ENCODE data around the gene NOD1. TPM values are rescaled to one million over a fixed set of nuclear protein-coding genes. Genes with fewer than 3 reads are reported as not detected.
"Not testable (repeated sequence)": the region's sequence is repeated elsewhere in the genome, so short reads cannot be mapped to it uniquely, and the experiment has no call there.

Gene NOD1
- polyA plus RNA-seq, 3 donors: 2.8 to 15.0 (median 4.6) TPM

DNA sequence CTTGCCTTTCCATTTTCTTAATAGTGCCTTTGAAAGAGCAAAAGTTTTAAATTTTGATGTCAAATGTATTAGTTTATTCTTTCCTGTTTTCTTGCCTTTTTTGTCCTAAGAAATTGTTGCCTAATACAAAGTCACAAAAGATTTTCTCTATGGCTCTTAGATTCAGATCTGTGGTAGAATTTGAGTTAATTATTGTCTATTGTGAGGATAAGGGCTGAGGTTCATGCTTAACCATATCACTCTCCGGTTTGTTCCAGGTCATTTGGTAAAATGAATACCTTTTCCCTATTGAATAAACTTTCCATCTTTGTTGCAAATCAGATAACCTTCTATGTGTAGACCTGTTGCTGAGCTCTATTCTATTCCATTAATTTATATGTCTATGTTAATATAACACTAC, 96.0 kb downstream of the NOD1 start:
- H3K36me3 ChIP-seq (replicated peaks in 1 of 2; ENCODE audit: control insufficient read depth in 1 of 2, insufficient read depth in 2 of 2, low read length in 2 of 2): no peaks in the 10 kb centered on the region
- peaks cover 2% of the 10 kb centered on the region for H3K4me1 Mint-ChIP-seq
- no peak for TF ChIP-seq CTCF (IDR thresholded peaks at IDR 0.05)
- no peaks in the 10 kb centered on the region for H3K27me3 ChIP-seq (ENCODE audit: control insufficient read depth in 2 of 2, insufficient read depth in 2 of 2, low read length in 2 of 2)
- H3K4me3 Mint-ChIP-seq: no peak overlapping the region
- H3K4me3 ChIP-seq (replicated peaks in 1 of 3; ENCODE audit: low read depth in 2 of 3, low read length in 3 of 3): no peak overlapping the region
- no peak overlapping the region for H2AFZ ChIP-seq (ENCODE audit: insufficient read depth, low read depth, low read length, poor library complexity, severe bottlenecking)
- H3K4me1 ChIP-seq (ENCODE audit: control insufficient read depth in 1 of 2, insufficient read depth in 2 of 2, low read length in 2 of 2): no peaks in the 10 kb centered on the region
- intact Hi-C loops (cut with micrococcal nuclease): no loop called here
- H3K27me3 Mint-ChIP-seq (ENCODE audit: low read depth in 3 of 3): peaks cover 0 to 2% (median 0%) of the 10 kb centered on the region in 3 donors
- no peaks in the 10 kb centered on the region for H4K20me1 ChIP-seq (ENCODE audit: insufficient read depth, low read length)
- no CpG with 5 or more reads among the region's 1 CpG for WGBS (ENCODE audit: insufficient coverage)
- no peaks in the 10 kb centered on the region for H3K9me3 ChIP-seq (replicated peaks in 1 of 2; ENCODE audit: control insufficient read depth in 1 of 2, insufficient read depth in 1 of 2, low read length in 2 of 2)
- peaks cover 0 to 13% (median 11%) of the 10 kb centered on the region in 7 donors for H3K9me3 Mint-ChIP-seq
- no peak overlapping the region for H3K4me2 ChIP-seq (replicated peaks; ENCODE audit: extremely low read depth, low read length, poor library complexity, severe bottlenecking)
- H3K79me2 ChIP-seq (ENCODE audit: insufficient read depth, low read length): no peaks in the 10 kb centered on the region
- DNase-seq: no peak
- no peak overlapping the region for H3K27ac Mint-ChIP-seq
- H3K36me3 Mint-ChIP-seq: peaks cover 2 to 5% of the 10 kb centered on the region in 2 donors
- H3K9ac ChIP-seq (ENCODE audit: insufficient read depth, low read length, poor library complexity, severe bottlenecking): no peak overlapping the region
- no peak overlapping the region for H3K27ac ChIP-seq (ENCODE audit: low read depth in 1 of 2, low read length in 2 of 2)

- H3K9me3 ChIP-seq (replicated peaks in 1 of 2; ENCODE audit: control insufficient read depth in 1 of 2, insufficient read depth in 1 of 2, low read length in 2 of 2); H3K27ac Mint-ChIP-seq; H3K79me2 ChIP-seq (ENCODE audit: insufficient read depth, low read length); DNase-seq; H3K36me3 ChIP-seq (replicated peaks in 1 of 2; ENCODE audit: control insufficient read depth in 1 of 2, insufficient read depth in 2 of 2, low read length in 2 of 2); H4K20me1 ChIP-seq (ENCODE audit: insufficient read depth, low read length); H3K27me3 Mint-ChIP-seq (ENCODE audit: low read depth in 3 of 3); H2AFZ ChIP-seq (ENCODE audit: insufficient read depth, low read depth, low read length, poor library complexity, severe bottlenecking); H3K9ac ChIP-seq (ENCODE audit: insufficient read depth, low read length, poor library complexity, severe bottlenecking); H3K4me1 ChIP-seq (ENCODE audit: control insufficient read depth in 1 of 2, insufficient read depth in 2 of 2, low read length in 2 of 2); H3K36me3 Mint-ChIP-seq; H3K4me2 ChIP-seq (replicated peaks; ENCODE audit: extremely low read depth, low read length, poor library complexity, severe bottlenecking); H3K4me3 ChIP-seq (replicated peaks in 1 of 3; ENCODE audit: low read depth in 2 of 3, low read length in 3 of 3); intact Hi-C loops (cut with micrococcal nuclease); H3K27ac ChIP-seq (ENCODE audit: low read depth in 1 of 2, low read length in 2 of 2); H3K27me3 ChIP-seq (ENCODE audit: control insufficient read depth in 2 of 2, insufficient read depth in 2 of 2, low read length in 2 of 2); H3K4me3 Mint-ChIP-seq; H3K4me1 Mint-ChIP-seq: not testable (repeated sequence)
- peaks cover 0 to 13% (median 9%) of the 10 kb centered on the region in 7 donors for H3K9me3 Mint-ChIP-seq
- WGBS (ENCODE audit: insufficient coverage): no CpG with 5 or more reads among the region's 4 CpGs
Observed at GRCh38 chr7:30380824-30381223, 97.8 kb downstream of the NOD1 start.

All from CD14-positive monocyte (primary cell).